Stimulated activated CD4-positive, alpha-beta T cell treated with anti-CD3 and anti-CD28 coated beads, TNF-alpha, amount 100 ng/mL, for 1 hour (primary cell): ENCODE results near the gene ARHGAP21.
"Not testable (repeated sequence)": the region's sequence is repeated elsewhere in the genome, so short reads cannot be mapped to it uniquely, and the experiment has no call there.

Source experiments
- DNase-seq, 3 donors: peaks; one replicate each; pipeline ENCODE4 v3.0.0-alpha.2; 2020; ENCODE audit warnings: low read depth in 3 of 3, low spot score in 1 of 3

ARHGAP21 gene

GRCh38 chr10:24642921-24643678 is 80.6 kb downstream of the ARHGAP21 start:
- DNase-seq = no peak

GRCh38 chr10:24639124-24639523 is 84.6 kb downstream of the ARHGAP21 start:
- DNase-seq = no peak

DNA sequence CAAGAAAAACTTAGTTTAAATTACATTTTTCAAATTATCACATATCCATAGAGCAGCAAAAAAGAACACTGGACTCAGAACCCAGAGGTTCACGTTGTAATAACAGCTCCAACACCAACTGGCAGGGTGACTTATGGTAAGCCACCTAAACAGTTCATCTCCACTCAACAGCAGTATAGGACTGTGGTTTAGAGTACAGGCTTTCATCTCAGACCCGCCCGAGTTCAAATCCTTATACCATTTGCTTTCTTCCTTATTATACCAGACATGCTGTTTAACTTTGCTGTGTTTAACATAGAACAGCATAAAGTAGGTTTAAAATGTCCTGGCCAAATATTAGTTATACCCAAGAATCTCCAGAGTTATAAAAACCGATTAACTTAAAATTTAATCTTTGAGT is 97.9 kb downstream of the ARHGAP21 start:
- DNase-seq = no peak

DNA sequence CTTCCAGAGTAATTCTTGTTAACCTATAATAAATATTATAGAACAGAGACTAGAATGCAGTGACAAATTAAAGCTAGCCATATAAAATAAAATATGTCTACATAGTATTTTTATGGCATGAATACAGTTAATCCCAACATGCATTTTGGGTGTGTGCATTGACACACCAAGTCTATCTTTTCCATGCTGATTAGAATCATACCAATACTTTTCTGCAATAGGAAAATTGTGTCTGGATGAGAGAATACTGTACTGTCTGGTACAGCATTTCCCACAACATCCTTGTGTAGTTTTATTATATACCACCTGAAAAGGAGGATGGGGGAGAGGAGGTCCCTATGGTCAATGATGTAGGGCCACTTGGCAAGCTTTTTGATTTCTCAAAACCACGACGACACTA is 100.3 kb downstream of the ARHGAP21 start:
- no peak for DNase-seq

DNA sequence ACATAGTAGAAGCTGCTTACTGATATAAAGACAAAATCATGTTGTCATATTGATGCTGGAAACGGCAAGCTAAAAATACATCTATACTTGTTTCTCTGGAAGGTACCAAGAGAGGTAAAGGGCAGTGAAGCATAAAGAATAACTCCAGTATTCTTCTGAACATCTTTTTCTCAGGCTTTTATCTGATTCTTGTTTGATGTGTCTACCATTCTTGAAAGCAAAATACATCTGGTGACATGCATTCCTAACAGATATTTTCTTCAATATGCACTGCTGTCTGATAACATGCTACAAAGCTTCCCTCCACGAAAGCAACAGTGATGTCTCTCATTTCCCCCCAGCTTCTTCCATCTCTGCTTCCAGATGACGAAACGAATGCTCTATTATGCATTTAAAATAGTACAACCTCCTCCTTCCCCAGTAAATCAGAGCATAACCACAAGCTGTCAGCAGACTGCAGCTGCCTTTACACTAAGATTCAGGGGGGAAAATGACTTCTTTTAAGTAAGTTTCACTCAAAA is 100.8 kb downstream of the ARHGAP21 start:
- no peak for DNase-seq

DNA sequence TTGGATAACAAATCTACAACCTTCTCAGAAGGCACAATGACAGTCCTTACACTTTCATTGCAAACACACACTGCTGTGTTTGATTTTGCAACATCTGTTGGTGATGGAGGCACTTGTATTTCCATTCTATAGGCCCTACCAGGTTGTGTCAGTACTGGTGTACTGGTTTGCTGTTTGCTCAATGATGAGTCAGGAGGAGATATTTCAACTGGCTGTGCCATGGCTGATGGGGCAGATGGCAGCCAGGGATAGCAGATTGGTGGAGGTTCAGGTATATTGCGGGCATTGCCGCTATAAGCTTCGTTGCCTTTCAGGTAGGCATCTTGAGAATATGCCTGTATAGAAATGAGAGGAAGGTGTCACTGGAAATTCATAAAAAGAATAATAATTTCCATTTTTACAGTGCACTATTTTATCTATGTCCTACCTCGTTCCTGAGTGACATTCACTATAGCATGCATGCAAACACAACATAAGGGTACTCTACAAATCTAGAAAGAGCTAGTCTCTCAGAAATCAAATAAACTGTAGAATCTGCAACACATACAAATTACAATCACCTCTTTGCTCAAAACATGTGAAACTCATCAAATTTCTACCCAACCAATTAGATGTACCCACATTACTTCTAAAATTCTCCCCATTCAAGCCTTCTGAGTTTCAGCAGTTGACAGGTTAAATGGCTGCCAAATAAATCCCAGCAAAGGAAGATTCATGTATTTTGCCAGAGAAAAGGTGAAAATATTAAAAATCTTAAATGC is 102.5 kb downstream of the ARHGAP21 start:
- not testable (repeated sequence) for DNase-seq

GRCh38 chr10:24619994-24620310 is 103.7 kb downstream of the ARHGAP21 start:
- not testable (repeated sequence) for DNase-seq

GRCh38 chr10:24619291-24619993 is 104.2 kb downstream of the ARHGAP21 start:
- not testable (repeated sequence) for DNase-seq

DNA sequence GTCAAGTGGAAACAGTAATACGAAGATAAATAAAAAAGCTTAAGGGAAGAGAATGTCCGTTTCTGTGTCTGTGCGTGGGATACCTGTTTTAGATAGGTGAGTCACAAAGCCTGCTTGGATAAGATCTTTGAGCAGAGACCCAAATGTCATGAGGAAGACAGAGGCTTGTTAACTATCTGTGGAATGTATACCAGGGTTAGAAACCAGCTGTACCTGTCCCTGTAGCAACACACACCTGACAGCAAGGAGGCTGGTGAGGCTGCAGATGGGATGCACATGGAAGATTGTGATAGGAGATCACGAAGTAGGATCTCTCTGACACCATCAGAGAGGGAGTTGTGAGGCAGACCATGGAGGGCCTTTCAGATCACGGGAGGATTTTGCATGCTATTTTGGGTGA is 105.3 kb downstream of the ARHGAP21 start:
- no peak for DNase-seq

DNA sequence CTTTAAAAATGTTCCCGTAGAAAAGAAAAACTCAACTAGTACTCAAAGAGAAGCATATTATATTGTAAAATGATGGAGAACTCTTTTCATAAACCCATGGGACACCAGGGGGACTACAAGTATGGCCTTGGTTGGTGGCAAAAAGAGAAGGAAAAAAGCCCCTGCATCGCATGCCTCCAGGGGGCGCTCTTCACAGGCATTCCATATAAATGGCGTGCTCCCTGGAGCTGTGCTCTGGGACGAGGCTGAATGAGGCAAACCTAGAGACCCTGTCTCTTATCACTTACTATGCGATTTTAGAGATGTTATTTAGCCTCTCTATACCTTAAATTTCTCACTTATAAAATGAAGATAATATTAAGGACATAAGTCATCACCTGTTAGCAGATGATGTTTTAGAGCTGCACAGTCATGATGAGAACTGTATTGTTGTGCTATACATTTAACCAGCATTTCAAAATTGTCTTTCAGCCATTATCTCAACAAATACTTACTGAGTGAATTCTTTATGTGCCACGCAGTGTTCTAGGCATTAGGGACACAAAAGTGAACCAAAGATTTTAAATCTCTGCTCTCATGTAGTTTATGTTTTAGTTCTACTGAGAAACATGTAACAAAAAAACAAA is 105.8 kb downstream of the ARHGAP21 start:
- DNase-seq = peak in 1 of 3 donors; percentile 29

DNA sequence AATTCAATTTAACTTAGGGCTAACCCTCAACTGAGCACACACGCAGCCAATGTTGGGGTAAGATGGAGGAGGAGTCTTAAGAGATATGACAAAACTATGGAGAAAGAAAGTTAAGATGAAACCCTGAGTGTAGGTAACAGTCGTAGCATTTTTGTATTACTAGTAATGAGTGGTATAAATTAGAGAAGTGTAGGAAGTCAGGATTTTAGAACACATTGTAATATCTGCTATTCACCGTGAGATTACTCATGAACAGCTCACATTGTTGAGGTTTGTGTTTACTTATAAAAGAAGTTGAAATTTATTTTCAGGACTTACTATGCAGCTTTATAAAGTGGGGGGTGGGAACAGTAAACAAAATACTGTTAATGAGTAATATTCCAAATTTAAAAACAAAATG is 107.2 kb downstream of the ARHGAP21 start:
- no peak for DNase-seq

- no peak for DNase-seq
Observed at GRCh38 chr10:24606021-24606420, 117.7 kb downstream of the ARHGAP21 start.

DNA sequence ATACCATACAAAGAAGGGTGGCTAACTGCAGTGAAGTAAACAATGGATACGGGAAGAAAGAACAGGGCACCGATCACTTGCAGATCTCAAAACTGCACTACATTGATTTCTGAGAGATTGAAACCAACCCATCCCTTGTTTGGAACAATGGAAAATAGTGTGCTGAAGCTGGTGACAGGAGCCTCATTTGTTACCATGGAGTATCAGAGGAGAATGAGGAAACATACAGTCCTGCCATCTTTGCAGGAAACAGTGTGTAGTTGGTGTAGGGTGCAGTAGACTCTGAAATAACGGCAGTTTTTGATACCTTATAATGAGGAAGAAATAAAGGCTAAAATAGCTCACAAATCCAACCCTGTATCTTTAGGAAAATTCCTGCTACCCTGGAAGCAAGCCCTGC is 118.5 kb downstream of the ARHGAP21 start:
- no peak for DNase-seq

DNA sequence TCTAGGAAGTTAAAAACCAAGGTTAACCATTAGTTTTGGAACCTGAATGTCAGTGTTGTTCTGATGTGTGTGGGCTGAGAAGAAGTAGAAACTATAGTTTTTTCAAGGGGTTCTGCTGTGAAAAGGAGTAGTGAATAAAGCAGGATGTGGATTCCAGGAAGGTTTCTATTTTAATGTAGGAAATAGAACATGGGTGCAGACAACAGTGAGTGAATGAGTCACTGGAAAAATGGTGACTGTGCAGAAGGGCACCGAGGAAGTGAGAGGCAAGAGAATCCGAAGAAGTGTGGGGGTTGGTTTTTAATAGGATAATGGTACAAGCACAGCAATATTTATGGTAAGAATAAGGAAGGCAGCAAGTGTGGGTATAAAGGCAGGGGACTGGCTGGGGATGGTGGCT is 120.4 kb downstream of the ARHGAP21 start:
- no peak for DNase-seq

GRCh38 chr10:24597961-24598360 is 125.7 kb downstream of the ARHGAP21 start:
- DNase-seq = no peak

DNA sequence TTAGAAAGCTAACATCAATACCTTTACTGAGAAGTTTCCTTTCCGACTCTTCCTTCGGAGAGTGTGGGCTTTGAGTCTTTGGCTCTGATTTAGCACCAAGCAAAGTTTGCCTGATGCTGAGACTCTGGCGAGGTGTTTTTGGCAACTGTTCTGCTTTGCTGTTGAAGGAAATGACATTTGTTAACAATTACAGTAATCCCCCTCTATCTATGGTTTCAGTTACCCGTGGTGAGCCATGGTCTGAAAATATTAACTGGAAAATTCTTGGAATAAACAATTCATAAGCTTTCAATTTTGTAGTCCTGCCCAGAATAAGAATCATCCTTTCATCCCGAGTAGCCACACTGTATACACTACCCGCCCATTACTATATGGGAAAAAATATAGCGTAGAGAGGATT is 126.3 kb downstream of the ARHGAP21 start:
- DNase-seq = no peak

- DNase-seq = no peak
Observed at GRCh38 chr10:24596217-24596930, 127.3 kb downstream of the ARHGAP21 start.

DNA sequence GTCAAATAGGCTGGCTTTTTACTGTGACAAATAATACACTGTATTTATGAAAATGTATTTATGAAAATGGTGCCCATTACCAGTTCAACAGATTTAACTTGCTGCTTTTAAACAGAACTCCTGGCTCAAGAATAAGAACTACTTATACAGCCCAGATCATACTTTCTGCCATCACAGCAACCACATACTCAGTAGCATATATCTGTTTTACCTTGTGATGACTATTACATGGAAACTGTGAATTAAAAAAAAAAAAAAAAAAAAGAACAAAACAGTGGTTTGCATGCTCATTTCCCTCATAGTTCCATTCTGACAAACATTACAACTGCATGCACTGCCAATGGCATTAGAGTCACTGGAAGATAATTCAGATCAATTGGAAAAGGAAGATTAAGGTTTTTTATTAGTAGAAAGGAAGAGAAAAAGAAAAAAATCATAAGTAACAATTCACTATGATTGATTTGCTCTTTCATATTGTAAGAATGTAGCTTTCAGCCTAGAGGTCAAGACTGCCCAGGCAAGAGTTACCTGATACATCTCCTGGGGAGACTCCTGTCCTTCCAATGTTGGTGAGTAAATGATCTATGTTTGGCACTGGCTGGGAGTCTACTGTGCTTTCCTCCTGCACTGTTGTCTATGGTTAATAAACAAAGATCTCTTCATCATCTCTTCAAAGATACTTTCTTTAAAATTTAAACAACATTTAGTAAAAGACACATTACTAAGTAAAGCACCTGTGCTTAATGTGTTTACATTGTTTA is 132.8 kb downstream of the ARHGAP21 start:
- DNase-seq = no peak

DNA sequence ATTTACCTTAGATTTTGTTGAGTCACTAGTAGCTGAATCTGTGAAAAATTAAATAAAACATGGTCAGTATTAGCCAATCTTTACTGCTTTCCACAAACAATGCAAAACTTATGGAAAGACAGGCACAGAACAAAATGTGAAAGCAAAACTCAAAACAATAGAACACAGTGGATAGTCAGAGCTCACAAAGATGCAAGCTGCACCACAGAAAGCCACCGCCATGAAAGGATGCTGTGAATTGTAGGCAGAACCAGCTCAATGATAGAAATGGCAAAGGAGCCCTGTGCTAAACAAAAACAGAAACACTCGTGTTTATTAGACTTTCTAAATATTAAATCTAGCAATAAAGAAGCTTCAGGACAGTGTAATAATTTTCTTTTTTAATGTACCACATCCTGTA is 134.4 kb downstream of the ARHGAP21 start:
- DNase-seq = no peak

GRCh38 chr10:24579906-24580305 is 143.8 kb downstream of the ARHGAP21 start:
- DNase-seq = no peak
